ENCODE measurements around the gene MAST1.
A peak's percentile ranks its signal among the peaks of the same experiment; 100 is the strongest.

The MAST1 gene

GRCh38 chr19:12838182-12838885, at the start of gene MAST1:
MAST1 (plus strand) TSS chr19:12838515; CDS start chr19:12838573, 58 bp downstream.
- H3K79me2 ChIP-seq (ENCODE audit: insufficient read depth, low read length) = no peaks in the 10 kb centered on the region
- peaks cover 24% of the 10 kb centered on the region for H3K36me3 ChIP-seq (ENCODE audit: insufficient read depth, low read length)
- H3K9ac ChIP-seq (ENCODE audit: low read length) = peak within 1 kb of the TSS; percentile 83
- H3K4me1 ChIP-seq (ENCODE audit: insufficient read depth, low read length, severe bottlenecking) = peaks cover 60% of the 10 kb centered on the region
- no peaks in the 10 kb centered on the region for H4K20me1 ChIP-seq (ENCODE audit: insufficient read depth, low read length)
- no peak within 1 kb of the TSS for H2AFZ ChIP-seq (ENCODE audit: low read length)
- peak within 1 kb of the TSS; percentile 75 for H3K27ac ChIP-seq (ENCODE audit: low read depth, low read length, poor library complexity, severe bottlenecking)
- no peaks in the 10 kb centered on the region for H3K27me3 ChIP-seq (ENCODE audit: insufficient read depth, low read length)
- peaks cover 8% of the 10 kb centered on the region for H3F3A ChIP-seq (ENCODE audit: insufficient read depth, low read length)
- H3K4me3 ChIP-seq (ENCODE audit: low read depth, low read length, poor library complexity, severe bottlenecking) = peak within 1 kb of the TSS; percentile 81
- TF ChIP-seq EZH2 (IDR thresholded peaks at IDR 0.05; ENCODE audit: borderline replicate concordance, low read length) = no peak
- TF ChIP-seq, protein P1, sequence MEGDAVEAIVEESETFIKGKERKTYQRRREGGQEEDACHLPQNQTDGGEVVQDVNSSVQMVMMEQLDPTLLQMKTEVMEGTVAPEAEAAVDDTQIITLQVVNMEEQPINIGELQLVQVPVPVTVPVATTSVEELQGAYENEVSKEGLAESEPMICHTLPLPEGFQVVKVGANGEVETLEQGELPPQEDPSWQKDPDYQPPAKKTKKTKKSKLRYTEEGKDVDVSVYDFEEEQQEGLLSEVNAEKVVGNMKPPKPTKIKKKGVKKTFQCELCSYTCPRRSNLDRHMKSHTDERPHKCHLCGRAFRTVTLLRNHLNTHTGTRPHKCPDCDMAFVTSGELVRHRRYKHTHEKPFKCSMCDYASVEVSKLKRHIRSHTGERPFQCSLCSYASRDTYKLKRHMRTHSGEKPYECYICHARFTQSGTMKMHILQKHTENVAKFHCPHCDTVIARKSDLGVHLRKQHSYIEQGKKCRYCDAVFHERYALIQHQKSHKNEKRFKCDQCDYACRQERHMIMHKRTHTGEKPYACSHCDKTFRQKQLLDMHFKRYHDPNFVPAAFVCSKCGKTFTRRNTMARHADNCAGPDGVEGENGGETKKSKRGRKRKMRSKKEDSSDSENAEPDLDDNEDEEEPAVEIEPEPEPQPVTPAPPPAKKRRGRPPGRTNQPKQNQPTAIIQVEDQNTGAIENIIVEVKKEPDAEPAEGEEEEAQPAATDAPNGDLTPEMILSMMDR (IDR thresholded peaks at IDR 0.05; ENCODE audit: low read length) = peak; percentile 37
- no peaks in the 10 kb centered on the region for H3K9me2 ChIP-seq (ENCODE audit: low read depth, low read length)
- peak within 1 kb of the TSS; percentile 64 for H3K4me2 ChIP-seq (ENCODE audit: low read length)
- no peaks in the 10 kb centered on the region for H3K9me3 ChIP-seq (ENCODE audit: low read length)

- H3K27me3 ChIP-seq (ENCODE audit: insufficient read depth, low read length) = no peaks in the 10 kb centered on the region
- no peaks in the 10 kb centered on the region for H3F3A ChIP-seq (ENCODE audit: insufficient read depth, low read length)
- peak overlapping the region; percentile 79 for H3K27ac ChIP-seq (ENCODE audit: low read depth, low read length, poor library complexity, severe bottlenecking)
- no peaks in the 10 kb centered on the region for H3K9me3 ChIP-seq (ENCODE audit: low read length)
- H3K79me2 ChIP-seq (ENCODE audit: insufficient read depth, low read length) = no peaks in the 10 kb centered on the region
- TF ChIP-seq EZH2 (IDR thresholded peaks at IDR 0.05; ENCODE audit: borderline replicate concordance, low read length) = no peak
- TF ChIP-seq, protein P1 (IDR thresholded peaks at IDR 0.05; ENCODE audit: low read length) = no peak
- H3K4me2 ChIP-seq (ENCODE audit: low read length) = peak overlapping the region; percentile 77
- H4K20me1 ChIP-seq (ENCODE audit: insufficient read depth, low read length) = no peaks in the 10 kb centered on the region
- H3K4me3 ChIP-seq (ENCODE audit: low read depth, low read length, poor library complexity, severe bottlenecking) = peak overlapping the region; percentile 76
- no peak overlapping the region for H2AFZ ChIP-seq (ENCODE audit: low read length)
- peaks cover 58% of the 10 kb centered on the region for H3K4me1 ChIP-seq (ENCODE audit: insufficient read depth, low read length, severe bottlenecking)
- H3K9me2 ChIP-seq (ENCODE audit: low read depth, low read length) = no peaks in the 10 kb centered on the region
- peak overlapping the region; percentile 44; the same call in 1 of the 2 replicates for H3K9ac ChIP-seq (ENCODE audit: low read length)
- H3K36me3 ChIP-seq (ENCODE audit: insufficient read depth, low read length) = no peaks in the 10 kb centered on the region
Observed at GRCh38 chr19:12788682-12789097, 49.6 kb upstream of the MAST1 start.

DNA sequence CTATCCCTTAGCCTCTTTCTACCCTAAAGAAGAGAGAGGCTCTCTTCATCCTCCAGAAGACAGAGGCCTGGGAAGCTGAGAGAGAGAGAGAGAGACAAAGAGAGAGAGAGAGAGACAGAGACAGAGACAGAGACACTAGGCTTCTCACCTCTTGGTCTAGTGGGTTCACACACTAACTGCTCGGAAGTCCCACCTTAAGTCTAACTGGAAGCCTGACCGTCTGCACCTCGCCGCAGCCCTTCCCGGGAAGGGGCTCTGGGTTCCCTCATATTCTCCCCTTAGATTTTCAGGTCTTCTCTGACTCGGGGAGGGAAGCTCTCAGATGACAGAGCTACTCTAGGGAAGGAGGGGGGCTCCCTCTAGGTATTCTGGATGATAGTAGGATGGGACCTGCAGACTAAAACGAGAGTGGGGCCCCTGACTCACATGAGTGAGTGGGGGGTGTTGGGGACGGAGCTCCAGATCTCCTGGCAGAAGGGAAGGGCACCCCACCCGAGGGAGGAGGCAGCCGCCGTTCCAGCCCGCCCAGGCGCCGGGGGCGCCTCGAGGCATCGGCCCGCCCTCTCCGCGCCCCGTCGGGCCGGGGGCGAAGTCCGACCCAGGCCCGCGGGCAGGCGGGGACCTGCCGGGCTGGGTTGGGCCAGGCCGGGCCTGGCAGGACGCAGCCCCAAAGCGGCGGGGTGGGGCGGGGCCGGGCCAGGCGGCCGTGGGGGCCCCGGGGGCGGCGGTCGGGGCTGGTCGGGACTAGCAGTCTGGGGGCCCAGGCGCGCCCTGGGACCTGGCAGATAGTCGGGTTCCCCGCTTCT, 49.0 kb upstream of the MAST1 start:
- H3K27ac ChIP-seq (ENCODE audit: low read depth, low read length, poor library complexity, severe bottlenecking) = peak overlapping the region; percentile 79
- H3K4me1 ChIP-seq (ENCODE audit: insufficient read depth, low read length, severe bottlenecking) = peaks cover 58% of the 10 kb centered on the region
- peak overlapping the region; percentile 76 for H3K4me3 ChIP-seq (ENCODE audit: low read depth, low read length, poor library complexity, severe bottlenecking)
- TF ChIP-seq, protein P1 (IDR thresholded peaks at IDR 0.05; ENCODE audit: low read length) = no peak
- no peak for TF ChIP-seq EZH2 (IDR thresholded peaks at IDR 0.05; ENCODE audit: borderline replicate concordance, low read length)
- no peaks in the 10 kb centered on the region for H3K9me2 ChIP-seq (ENCODE audit: low read depth, low read length)
- H4K20me1 ChIP-seq (ENCODE audit: insufficient read depth, low read length) = no peaks in the 10 kb centered on the region
- peak overlapping the region; percentile 44; the same call in 1 of the 2 replicates for H3K9ac ChIP-seq (ENCODE audit: low read length)
- no peaks in the 10 kb centered on the region for H3K27me3 ChIP-seq (ENCODE audit: insufficient read depth, low read length)
- H2AFZ ChIP-seq (ENCODE audit: low read length) = no peak overlapping the region
- no peaks in the 10 kb centered on the region for H3K9me3 ChIP-seq (ENCODE audit: low read length)
- no peaks in the 10 kb centered on the region for H3K79me2 ChIP-seq (ENCODE audit: insufficient read depth, low read length)
- H3F3A ChIP-seq (ENCODE audit: insufficient read depth, low read length) = no peaks in the 10 kb centered on the region
- H3K4me2 ChIP-seq (ENCODE audit: low read length) = peak overlapping the region; percentile 77
- no peaks in the 10 kb centered on the region for H3K36me3 ChIP-seq (ENCODE audit: insufficient read depth, low read length)

Data from OCI-LY1 (cell line).